B cell (primary cell): ENCODE data around the gene ELMO1. TPM values are rescaled to one million over a fixed set of nuclear protein-coding genes. Genes with fewer than 3 reads are reported as not detected.

ENCODE experiments used
- ATAC-seq: fragments of 200-7000 bp; cut with Tn5 transposase; one replicate; pipeline ENCODE4 v1.10.0; 2021; ENCODE audit warnings: low read depth, mild to moderate bottlenecking, moderate number of reproducible peaks, moderate library complexity
- CTCF ChIA-PET: fragments of 350-600 bp; sonication (Branson Sonifier 250); formaldehyde crosslinking; loops from one replicate; lab custom pipeline; 2021; ENCODE audit warnings: antibody characterized with exemption, inconsistent platforms; lab: Charles Lee
- POLR2A ChIA-PET: fragments of 350-600 bp; sonication (Branson Sonifier 250); formaldehyde crosslinking; loops from one replicate; lab custom pipeline; 2021; ENCODE audit warnings: antibody characterized with exemption; lab: Charles Lee
- DNase-seq: peaks from one replicate; pipeline ENCODE4 v3.0.0; 2013
- H2AFZ ChIP-seq: 2 replicates; pipeline ENCODE4 v1.6.1; 2012; ENCODE audit warnings: mild to moderate bottlenecking, low read depth, low read length; ENCODE audit not compliant: insufficient read depth, poor library complexity, severe bottlenecking
- H3K27ac ChIP-seq, 2 donors: 1 replicate in 1 of 2; 2 replicates in 1 of 2; pipeline ENCODE4 v1.5.1; 2012 to 2013; ENCODE audit warnings: low read length in 2 of 2, mild to moderate bottlenecking in 2 of 2, moderate library complexity in 1 of 2
- H3K27me3 ChIP-seq, 4 experiments: fragments of 200-600 bp in 1 of 4; sonication (generic) in 1 of 4; replicated peaks in 1 of 4; 1 replicate in 2 of 4; 2 replicates in 2 of 4; pipeline versions ENCODE4 v1.6.1 to v1.7.0; 2013 to 2016; ENCODE audit warnings: low read length in 3 of 4, mild to moderate bottlenecking in 2 of 4, mixed read lengths in 1 of 4, moderate library complexity in 1 of 4; ENCODE audit not compliant: insufficient read depth in 4 of 4, control insufficient read depth in 3 of 4; ENCODE audit errors: control extremely low read depth in 1 of 4
- H3K36me3 ChIP-seq, 2 experiments: replicated peaks in 1 of 2; 1 replicate in 1 of 2; 2 replicates in 1 of 2; pipeline versions ENCODE4 v1.6.1 to v1.7.1; 2013; ENCODE audit warnings: low read length in 1 of 2; ENCODE audit not compliant: insufficient read depth in 2 of 2, control insufficient read depth in 1 of 2; ENCODE audit errors: control extremely low read depth in 1 of 2, extremely low read depth in 1 of 2
- H3K4me1 ChIP-seq, 2 donors: fragments of 200-600 bp in 1 of 2; sonication (generic) in 1 of 2; 1 replicate in 1 of 2; 2 replicates in 1 of 2; pipeline versions ENCODE4 v1.5.1 to v1.6.1; 2013 to 2017; ENCODE audit warnings: low read length in 2 of 2; ENCODE audit not compliant: control insufficient read depth in 2 of 2, insufficient read depth in 2 of 2
- H3K4me2 ChIP-seq: replicated peaks from 2 replicates; pipeline ENCODE3; 2012; ENCODE audit warnings: mild to moderate bottlenecking, low read depth, low read length; ENCODE audit not compliant: poor library complexity, severe bottlenecking
- H3K4me3 ChIP-seq, 5 experiments: fragments of 200-600 bp in 1 of 5; sonication (generic) in 1 of 5; 1 replicate in 3 of 5; 2 replicates in 2 of 5; pipeline versions ENCODE4 v1.5.1 to v1.7.0; 2011 to 2016; ENCODE audit warnings: low read length in 4 of 5, mild to moderate bottlenecking in 4 of 5, low read depth in 2 of 5, control low read depth in 1 of 5, moderate library complexity in 1 of 5; ENCODE audit not compliant: insufficient read depth in 1 of 5; ENCODE audit errors: control extremely low read depth in 1 of 5, extremely low read depth in 1 of 5
- H3K79me2 ChIP-seq: fragments of 200-600 bp; sonication (generic); one replicate; pipeline ENCODE4 v1.6.0; 2016; ENCODE audit warnings: low read length; ENCODE audit not compliant: control insufficient read depth, insufficient read depth
- H3K9ac ChIP-seq: fragments of 200-600 bp; sonication (generic); 2 replicates; pipeline ENCODE4 v1.6.1; 2017; ENCODE audit warnings: mild to moderate bottlenecking, low read length, moderate library complexity
- H3K9me3 ChIP-seq, 3 donors: one replicate each; pipeline versions ENCODE4 v1.6.1 to v1.7.1; 2013; ENCODE audit warnings: low read length in 2 of 3; ENCODE audit not compliant: control insufficient read depth in 2 of 3, insufficient read depth in 1 of 3; ENCODE audit errors: control extremely low read depth in 1 of 3
- H4K20me1 ChIP-seq: 2 replicates; pipeline ENCODE4 v1.6.0; 2012; ENCODE audit warnings: mild to moderate bottlenecking, low read length; ENCODE audit not compliant: insufficient read depth, control insufficient read depth, poor library complexity, severe bottlenecking
- H3K27ac Mint-ChIP-seq: one replicate; pipeline ENCODE4 v1.8.0; 2021; ENCODE audit warnings: mixed read lengths
- H3K27me3 Mint-ChIP-seq: one replicate; pipeline ENCODE4 v1.8.0; 2021; ENCODE audit warnings: mixed read lengths
- H3K4me1 Mint-ChIP-seq: one replicate; pipeline ENCODE4 v1.8.0; 2021; ENCODE audit warnings: mixed read lengths
- H3K4me3 Mint-ChIP-seq: one replicate; pipeline ENCODE4 v1.8.0; 2021; ENCODE audit warnings: mixed read lengths
- H3K9me3 Mint-ChIP-seq: one replicate; pipeline ENCODE4 v1.8.0; 2022; ENCODE audit warnings: mixed read lengths; ENCODE audit not compliant: insufficient read depth
- EZH2 ChIP-seq: IDR thresholded peaks from 2 replicates; pipeline ENCODE4 v1.6.1; 2012; ENCODE audit warnings: borderline replicate concordance, low read depth, mild to moderate bottlenecking, moderate library complexity, low read length; ENCODE audit not compliant: insufficient read depth, poor library complexity, severe bottlenecking
- WGBS: methylation state at CpG from one replicate; pipeline ENCODE4 v1.1.5; 2013; ENCODE audit warnings: missing lambda C conversion rate; ENCODE audit not compliant: insufficient coverage; 5-methylcytosine and 5-hydroxymethylcytosine counted together
- intact Hi-C: fragments of 100-400 bp; cut with micrococcal nuclease; formaldehyde crosslinking; loops from one replicate; pipeline ENCODE4 v1.10.0; 2022
- polyA plus RNA-seq: library from polyadenylated mRNA; depleted of rRNA; stranded (reverse); fragments of >200 nt; gene quantifications from 2 replicates; pipeline ENCODE4 v1.2.3, GENCODE V29; 2012
- total RNA-seq, 2 donors: library from RNA; stranded (reverse); fragments of 120-200 nt in 1 of 2; gene quantifications; 1 replicate in 1 of 2; 2 replicates in 1 of 2; pipeline versions ENCODE4 v1.2.3 to v1.2.4, GENCODE V29; 2013 to 2022
- TF ChIP-seq, protein P1 (sequence below): fragments of 200-600 bp; IDR thresholded peaks from one replicate; pipeline ENCODE4 v1.8.0; 2022; ENCODE audit warnings: antibody characterized with exemption, mild to moderate bottlenecking

ELMO1 gene
- total and polyA plus RNA-seq, 2 donors (not counting 1 experiment from before 2014, with no cell fraction given): 44.7 to 177 TPM

DNA sequence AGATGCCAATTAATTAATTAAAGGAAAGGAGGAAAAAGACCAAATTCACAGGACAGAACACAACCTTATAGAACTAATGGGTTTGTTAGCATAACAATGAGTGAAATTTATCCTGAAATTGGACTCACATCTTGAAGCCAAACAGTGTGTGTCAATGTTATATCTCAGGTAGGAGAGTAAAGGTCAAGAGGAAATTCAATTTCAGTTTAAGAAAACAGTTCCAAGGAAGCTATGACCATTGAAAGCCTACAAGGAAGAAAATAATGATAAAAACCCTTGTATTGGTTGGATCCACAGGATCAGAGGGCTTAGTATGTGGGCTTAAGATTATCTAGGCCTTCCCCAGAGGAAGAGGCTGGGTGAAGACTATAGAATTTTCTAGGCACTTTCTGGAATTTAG lies 525.5 kb downstream of the ELMO1 start:
- no peaks in the 10 kb centered on the region for H3K79me2 ChIP-seq
- H4K20me1 ChIP-seq: no peaks in the 10 kb centered on the region
- TF ChIP-seq, protein P1, sequence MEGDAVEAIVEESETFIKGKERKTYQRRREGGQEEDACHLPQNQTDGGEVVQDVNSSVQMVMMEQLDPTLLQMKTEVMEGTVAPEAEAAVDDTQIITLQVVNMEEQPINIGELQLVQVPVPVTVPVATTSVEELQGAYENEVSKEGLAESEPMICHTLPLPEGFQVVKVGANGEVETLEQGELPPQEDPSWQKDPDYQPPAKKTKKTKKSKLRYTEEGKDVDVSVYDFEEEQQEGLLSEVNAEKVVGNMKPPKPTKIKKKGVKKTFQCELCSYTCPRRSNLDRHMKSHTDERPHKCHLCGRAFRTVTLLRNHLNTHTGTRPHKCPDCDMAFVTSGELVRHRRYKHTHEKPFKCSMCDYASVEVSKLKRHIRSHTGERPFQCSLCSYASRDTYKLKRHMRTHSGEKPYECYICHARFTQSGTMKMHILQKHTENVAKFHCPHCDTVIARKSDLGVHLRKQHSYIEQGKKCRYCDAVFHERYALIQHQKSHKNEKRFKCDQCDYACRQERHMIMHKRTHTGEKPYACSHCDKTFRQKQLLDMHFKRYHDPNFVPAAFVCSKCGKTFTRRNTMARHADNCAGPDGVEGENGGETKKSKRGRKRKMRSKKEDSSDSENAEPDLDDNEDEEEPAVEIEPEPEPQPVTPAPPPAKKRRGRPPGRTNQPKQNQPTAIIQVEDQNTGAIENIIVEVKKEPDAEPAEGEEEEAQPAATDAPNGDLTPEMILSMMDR: no peak
- no peak for TF ChIP-seq EZH2
- Mint-ChIP-seq H3K27ac (no peak overlapping the region), H3K9me3 (peaks cover 8% of the 10 kb centered on the region), H3K4me1 (no peaks in the 10 kb centered on the region), H3K4me3 (no peak overlapping the region), H3K27me3 (no peaks in the 10 kb centered on the region)
- intact Hi-C loops: no loop called here
- H3K4me1 ChIP-seq: no peaks in the 10 kb centered on the region
- ChIA-PET POLR2A (no interaction called here), CTCF (no interaction called here)
- H3K4me3 ChIP-seq: no peak overlapping the region
- H3K9me3 ChIP-seq: peaks cover 0 to 9% (median 5%) of the 10 kb centered on the region in 3 donors
- H3K27ac ChIP-seq: no peak overlapping the region
- DNase-seq: no peak
- no peak overlapping the region for H3K9ac ChIP-seq
- no peak for ATAC-seq
- no peak overlapping the region for H3K4me2 ChIP-seq
- peaks cover 2% of the 10 kb centered on the region in 2 experiments for H3K36me3 ChIP-seq
- no peak overlapping the region for H2AFZ ChIP-seq
- H3K27me3 ChIP-seq: no peaks in the 10 kb centered on the region

DNA sequence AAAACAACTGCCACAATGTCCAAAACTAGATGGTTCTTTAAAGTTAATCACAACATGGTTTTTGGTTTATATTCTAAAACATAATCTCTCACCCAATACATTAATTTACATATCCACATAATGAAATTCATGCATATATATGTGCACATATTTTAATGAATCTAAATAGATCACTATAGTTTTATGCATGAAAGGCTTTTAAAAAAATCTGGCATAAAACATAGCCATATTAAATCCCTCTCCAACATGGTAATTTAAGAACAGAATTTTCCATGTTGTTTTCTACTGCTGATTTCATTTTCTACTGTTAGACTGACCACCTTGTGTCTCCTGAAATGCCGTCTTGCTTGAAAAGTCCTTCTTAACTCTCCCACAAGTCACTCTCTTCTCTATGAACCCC lies 528.2 kb downstream of the ELMO1 start:
- Histone ChIP-seq H3K4me3 (no peak overlapping the region), H3K36me3 (peaks cover 2 to 4% of the 10 kb centered on the region in 2 experiments), H3K27me3 (no peaks in the 10 kb centered on the region), H3K79me2 (no peaks in the 10 kb centered on the region), H3K9me3 (peaks cover 0 to 9% (median 5%) of the 10 kb centered on the region in 3 donors), H3K27ac (no peak overlapping the region), H3K9ac (no peak overlapping the region), H4K20me1 (no peaks in the 10 kb centered on the region), H2AFZ (no peak overlapping the region), H3K4me2 (no peak overlapping the region), H3K4me1 (no peaks in the 10 kb centered on the region)
- Mint-ChIP-seq H3K27me3 (no peaks in the 10 kb centered on the region), H3K4me3 (no peak overlapping the region), H3K27ac (no peak overlapping the region), H3K4me1 (no peaks in the 10 kb centered on the region), H3K9me3 (peaks cover 8% of the 10 kb centered on the region)
- ChIA-PET CTCF (no interaction called here), POLR2A (no interaction called here)
- 100% methylated on average over 1 of the region's 1 CpG for WGBS
- DNase-seq (no peak), ATAC-seq (no peak)
- intact Hi-C loops: no loop called here
- TF ChIP-seq, protein P1: no peak
- no peak for TF ChIP-seq EZH2
